Neutrophil (primary cell): ENCODE data around the gene S100A3.
A peak's percentile ranks its signal among the peaks of the same experiment; 100 is the strongest.

Experiments
- H3K27ac ChIP-seq: fragments of 200-600 bp; sonication (generic); 2 replicates; pipeline ENCODE4 v1.5.1; 2016; ENCODE audit warnings: mild to moderate bottlenecking, moderate library complexity
- H3K27me3 ChIP-seq: fragments of 200-600 bp; sonication (generic); 2 replicates; pipeline ENCODE4 v1.6.0; 2016; ENCODE audit warnings: mild to moderate bottlenecking
- H3K36me3 ChIP-seq: fragments of 200-600 bp; sonication (generic); 2 replicates; pipeline ENCODE4 v1.5.1; 2017
- H3K4me1 ChIP-seq, 2 experiments: fragments of 200-600 bp in 1 of 2; sonication (generic) in 1 of 2; 1 replicate in 1 of 2; 2 replicates in 1 of 2; pipeline versions ENCODE4 v1.5.1 to v1.6.1; 2013 to 2016; ENCODE audit warnings: low read depth in 1 of 2, low read length in 1 of 2, mild to moderate bottlenecking in 1 of 2, moderate library complexity in 1 of 2; ENCODE audit not compliant: control insufficient read depth in 1 of 2, insufficient read depth in 1 of 2
- H3K4me3 ChIP-seq, 2 experiments: fragments of 200-600 bp in 1 of 2; sonication (generic) in 1 of 2; 1 replicate in 1 of 2; 2 replicates in 1 of 2; pipeline ENCODE4 v1.5.1; 2013 to 2016; ENCODE audit warnings: low read depth in 1 of 2, low read length in 1 of 2, mild to moderate bottlenecking in 1 of 2, moderate library complexity in 1 of 2
- H3K9me3 ChIP-seq: fragments of 200-600 bp; sonication (generic); 2 replicates; pipeline ENCODE4 v1.5.1; 2016
- CTCF ChIP-seq: fragments of 200-600 bp; sonication (generic); IDR thresholded peaks from 2 replicates; pipeline ENCODE4 v1.5.1; 2016; ENCODE audit warnings: antibody characterized with exemption

Gene S100A3

GRCh38 chr1:153549741-153550397 is 811 bp upstream of the S100A3 start:
- Histone ChIP-seq H3K27ac (peak overlapping the region; percentile 65), H3K4me3 (no peak overlapping the region), H3K36me3 (no peaks in the 10 kb centered on the region), H3K27me3 (no peaks in the 10 kb centered on the region), H3K9me3 (no peaks in the 10 kb centered on the region), H3K4me1 (peaks cover 58 to 62% of the 10 kb centered on the region in 2 experiments)
- no peak for TF ChIP-seq CTCF

- peak overlapping the region; percentile 38 for H3K27ac ChIP-seq
- no peaks in the 10 kb centered on the region for H3K27me3 ChIP-seq
- H3K9me3 ChIP-seq: no peaks in the 10 kb centered on the region
These were observed 1.2 kb downstream of the S100A3 start for GRCh38 chr1:153547560-153548551.

GRCh38 chr1:153546796-153547559 is 2.1 kb downstream of the S100A3 start:
- Histone ChIP-seq H3K9me3 (no peaks in the 10 kb centered on the region), H3K27me3 (no peaks in the 10 kb centered on the region), H3K4me1 (peaks cover 81 to 91% of the 10 kb centered on the region in 2 experiments), H3K36me3 (peaks cover 22% of the 10 kb centered on the region), H3K27ac (peak overlapping the region; percentile 97), H3K4me3 (no peak overlapping the region)
- no peak for TF ChIP-seq CTCF

More at GRCh38 chr1:153547560-153548551, 1.2 kb downstream of the S100A3 start:
- TF ChIP-seq CTCF: no peak
- Histone ChIP-seq H3K4me3 (no peak overlapping the region), H3K36me3 (peaks cover 17% of the 10 kb centered on the region), H3K4me1 (peaks cover 72 to 82% of the 10 kb centered on the region in 2 experiments)

GRCh38 chr1:153546371-153546770 is 2.7 kb downstream of the S100A3 start:
- Histone ChIP-seq H3K4me1 (peaks cover 85 to 93% of the 10 kb centered on the region in 2 experiments), H3K27ac (peak overlapping the region; percentile 97), H3K36me3 (peaks cover 22% of the 10 kb centered on the region), H3K9me3 (no peaks in the 10 kb centered on the region), H3K4me3 (peak overlapping the region; percentile 60 to 76), H3K27me3 (no peaks in the 10 kb centered on the region)
- TF ChIP-seq CTCF: no peak
